GM12875 (cell line): Measurements from ENCODE around the gene YARS1.
"Not testable (repeated sequence)": the region's sequence is repeated elsewhere in the genome, so short reads cannot be mapped to it uniquely, and the experiment has no call there.

Source experiments
- H3K4me3 ChIP-seq: one replicate; pipeline ENCODE4 v1.5.1; 2011; ENCODE audit warnings: low read depth, low read length, control low read depth
- TF ChIP-seq, protein P1 (sequence below): IDR thresholded peaks from 2 replicates; pipeline ENCODE4 v1.5.1; 2011; ENCODE audit warnings: low read depth, mild to moderate bottlenecking, control low read depth, inconsistent platforms, low read length, moderate library complexity, borderline replicate concordance; ENCODE audit not compliant: insufficient read depth

YARS1 gene

DNA sequence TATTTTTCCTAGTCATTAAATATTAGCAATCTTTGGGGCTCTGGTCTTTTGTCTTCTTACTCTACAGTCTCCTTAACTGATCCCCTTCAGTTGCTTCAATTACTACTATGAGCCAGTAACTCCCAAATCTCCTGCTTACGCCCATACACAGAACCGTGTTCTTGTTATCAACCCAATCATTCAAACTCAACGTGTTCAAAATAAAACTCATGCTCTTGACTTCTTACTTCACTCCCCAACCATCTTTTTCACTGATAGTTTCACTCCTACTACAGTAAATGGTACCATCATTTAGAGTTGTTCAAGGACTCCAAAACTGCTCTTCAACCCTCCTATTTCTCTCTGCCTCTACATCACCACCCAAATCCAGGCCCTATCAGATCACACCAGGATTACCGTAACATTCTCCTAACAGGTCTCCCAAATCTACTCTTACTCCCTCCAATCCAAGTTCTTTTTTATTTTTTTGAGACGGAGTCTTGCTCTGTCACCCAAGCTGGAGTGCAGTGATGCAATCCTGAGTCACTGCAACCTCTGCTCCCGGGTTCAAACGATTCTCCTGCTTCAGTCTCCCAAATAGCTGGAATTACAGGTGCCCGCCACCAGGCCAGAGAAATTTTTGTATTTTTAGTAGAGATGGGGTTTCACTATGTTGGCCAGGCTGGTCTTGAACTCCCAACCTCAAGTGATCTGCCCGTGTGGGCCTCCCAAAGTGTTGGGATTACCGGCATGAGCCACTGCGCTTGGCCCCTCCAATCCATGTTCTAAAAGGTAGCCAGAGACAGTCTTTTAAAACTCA, 3.0 kb downstream of the YARS1 start:
- no peak overlapping the region for H3K4me3 ChIP-seq
- TF ChIP-seq, protein P1, sequence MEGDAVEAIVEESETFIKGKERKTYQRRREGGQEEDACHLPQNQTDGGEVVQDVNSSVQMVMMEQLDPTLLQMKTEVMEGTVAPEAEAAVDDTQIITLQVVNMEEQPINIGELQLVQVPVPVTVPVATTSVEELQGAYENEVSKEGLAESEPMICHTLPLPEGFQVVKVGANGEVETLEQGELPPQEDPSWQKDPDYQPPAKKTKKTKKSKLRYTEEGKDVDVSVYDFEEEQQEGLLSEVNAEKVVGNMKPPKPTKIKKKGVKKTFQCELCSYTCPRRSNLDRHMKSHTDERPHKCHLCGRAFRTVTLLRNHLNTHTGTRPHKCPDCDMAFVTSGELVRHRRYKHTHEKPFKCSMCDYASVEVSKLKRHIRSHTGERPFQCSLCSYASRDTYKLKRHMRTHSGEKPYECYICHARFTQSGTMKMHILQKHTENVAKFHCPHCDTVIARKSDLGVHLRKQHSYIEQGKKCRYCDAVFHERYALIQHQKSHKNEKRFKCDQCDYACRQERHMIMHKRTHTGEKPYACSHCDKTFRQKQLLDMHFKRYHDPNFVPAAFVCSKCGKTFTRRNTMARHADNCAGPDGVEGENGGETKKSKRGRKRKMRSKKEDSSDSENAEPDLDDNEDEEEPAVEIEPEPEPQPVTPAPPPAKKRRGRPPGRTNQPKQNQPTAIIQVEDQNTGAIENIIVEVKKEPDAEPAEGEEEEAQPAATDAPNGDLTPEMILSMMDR: no peak

DNA sequence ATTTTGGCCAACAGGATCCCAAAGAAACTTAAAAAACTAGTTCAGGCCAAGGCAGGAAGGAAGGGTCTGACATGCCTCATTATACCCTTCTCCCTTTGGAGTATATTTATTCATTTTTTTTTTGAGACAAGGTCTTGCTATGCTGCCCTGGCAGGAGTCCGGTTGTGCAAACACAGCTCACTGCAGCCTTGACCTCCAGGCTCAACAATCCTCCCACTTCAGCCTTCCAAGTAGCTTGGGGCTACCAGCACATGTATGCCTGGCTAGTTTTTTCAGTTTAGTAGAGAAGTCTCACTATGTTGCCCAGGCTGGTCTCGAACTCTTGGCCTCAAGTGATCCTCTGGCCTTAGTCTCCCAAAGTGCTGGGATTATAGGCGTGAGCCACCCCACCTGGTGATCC, 5.2 kb downstream of the YARS1 start:
- TF ChIP-seq, protein P1: no peak
- H3K4me3 ChIP-seq: no peak overlapping the region

DNA sequence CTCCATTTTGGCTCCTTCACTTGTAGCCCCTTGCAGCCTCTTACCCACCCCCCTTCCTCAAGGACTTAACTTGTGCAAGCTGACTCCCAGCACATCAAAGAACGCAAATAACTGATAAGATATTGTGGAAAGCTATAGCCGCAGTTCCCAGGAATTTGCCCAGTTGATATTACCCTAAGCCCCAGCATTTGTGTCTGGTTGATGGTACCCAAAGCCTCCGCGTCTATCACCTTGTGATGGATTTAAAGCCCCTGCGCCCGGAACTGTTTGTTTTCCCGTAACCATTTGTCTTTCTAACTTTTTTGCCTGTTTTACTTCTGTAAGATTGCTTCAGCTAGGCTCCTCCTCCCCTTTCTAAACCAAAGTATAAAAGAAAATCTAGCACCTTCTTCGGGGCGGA, 5.9 kb downstream of the YARS1 start:
- H3K4me3 ChIP-seq: no peak overlapping the region
- TF ChIP-seq, protein P1: no peak

GRCh38 chr1:32810358-32810757, 6.8 kb downstream of the YARS1 start:
- no peak overlapping the region for H3K4me3 ChIP-seq
- TF ChIP-seq, protein P1: no peak

DNA sequence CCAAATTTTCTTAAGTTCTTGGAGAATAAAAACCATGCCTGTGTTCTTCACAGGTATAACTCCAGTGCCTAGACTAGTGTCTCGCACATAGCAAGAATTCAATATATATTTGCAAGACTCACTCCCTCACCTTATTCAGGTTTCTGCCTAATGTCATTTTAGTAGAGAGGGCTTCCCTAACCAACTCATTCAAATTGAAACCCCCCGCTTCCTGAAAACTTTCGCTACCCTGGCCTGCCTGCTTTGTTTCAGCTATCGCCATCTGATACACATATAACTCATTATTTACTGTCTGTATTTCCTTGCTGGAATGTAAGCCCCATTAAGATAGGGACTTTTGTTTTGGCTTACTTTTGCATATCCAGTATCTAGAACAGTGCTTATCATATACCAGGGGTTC, 8.6 kb downstream of the YARS1 start:
- TF ChIP-seq, protein P1: no peak
- no peak overlapping the region for H3K4me3 ChIP-seq

DNA sequence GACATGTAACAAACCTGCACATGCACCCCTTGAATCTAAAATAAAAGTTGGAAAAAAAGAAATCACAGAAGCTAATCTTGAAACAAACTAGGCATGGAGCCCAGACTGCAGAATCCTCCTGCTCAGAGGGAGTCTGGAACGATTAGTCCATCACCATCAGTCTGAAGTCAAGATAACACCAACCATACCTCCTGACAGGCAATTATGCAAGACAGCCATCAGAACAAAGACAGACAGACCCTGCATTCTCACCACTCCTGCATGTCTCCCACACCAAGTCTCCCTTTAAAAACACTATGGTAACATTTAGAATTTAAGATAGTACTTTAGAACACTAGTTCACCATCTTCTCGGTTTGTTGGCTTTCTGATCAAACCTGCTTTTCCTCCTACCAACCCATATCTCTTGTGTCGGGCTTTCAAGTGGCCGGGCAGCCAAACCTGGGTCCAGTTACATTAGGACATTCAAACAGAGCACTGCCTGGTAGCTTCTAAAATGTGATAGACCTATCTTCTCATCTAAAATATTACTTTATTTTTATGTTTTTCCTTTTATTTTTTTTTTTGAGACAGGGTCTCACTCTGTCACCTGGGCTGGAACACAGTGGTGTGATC, 10.1 kb downstream of the YARS1 start:
- H3K4me3 ChIP-seq: no peak overlapping the region
- TF ChIP-seq, protein P1: no peak

- TF ChIP-seq, protein P1: no peak
- no peak overlapping the region for H3K4me3 ChIP-seq
These were observed 10.9 kb downstream of the YARS1 start for GRCh38 chr1:32806290-32806689.

DNA sequence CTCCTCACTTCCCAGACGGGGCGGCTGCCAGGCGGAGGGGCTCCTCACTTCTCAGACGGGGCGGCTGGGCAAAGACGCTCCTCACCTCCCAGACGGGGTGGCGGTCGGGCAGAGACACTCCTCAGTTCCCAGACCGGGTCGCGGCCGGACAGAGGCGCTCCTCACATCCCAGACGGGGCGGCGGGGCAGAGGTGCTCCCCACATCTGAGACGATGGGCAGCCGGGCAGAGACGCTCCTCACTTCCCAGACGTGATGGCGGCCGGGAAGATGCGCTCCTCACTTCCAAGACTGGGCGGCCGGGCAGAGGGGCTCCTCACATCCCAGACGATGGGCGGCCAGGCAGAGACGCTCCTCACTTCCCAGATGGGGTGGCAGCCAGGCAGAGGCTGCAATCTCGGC, 12.7 kb downstream of the YARS1 start:
- not testable (repeated sequence) for H3K4me3 ChIP-seq
